COLO668 (cell line): ENCODE results near the gene ARL13B.
"Not testable (repeated sequence)": the region's sequence is repeated elsewhere in the genome, so short reads cannot be mapped to it uniquely, and the experiment has no call there.

ENCODE experiments used
- DNase-seq: peaks from one replicate; lab custom pipeline; 2025; ENCODE audit not compliant: unreplicated experiment; lab: John Stamatoyannopoulos, UW

ARL13B gene

DNA sequence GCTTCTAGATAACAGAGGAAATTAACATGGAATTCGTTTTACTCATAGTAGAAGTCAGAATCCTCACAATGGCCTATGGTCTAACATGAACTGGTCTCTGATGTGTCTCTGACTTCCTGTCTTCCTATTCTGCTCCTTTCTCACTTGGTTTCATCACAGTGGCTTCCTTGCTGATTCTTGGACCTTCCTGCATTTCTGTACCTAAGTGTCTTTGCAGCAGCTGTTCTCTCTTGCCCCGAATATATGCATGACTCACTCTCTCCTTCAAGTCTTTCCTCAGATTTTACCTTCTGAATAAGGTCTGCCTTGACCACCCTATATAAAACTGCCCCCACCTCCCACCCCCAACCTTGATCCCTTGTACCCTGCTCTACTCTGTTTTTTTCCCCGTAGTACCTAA is 14.1 kb downstream of the ARL13B start:
- DNase-seq = no peak

DNA sequence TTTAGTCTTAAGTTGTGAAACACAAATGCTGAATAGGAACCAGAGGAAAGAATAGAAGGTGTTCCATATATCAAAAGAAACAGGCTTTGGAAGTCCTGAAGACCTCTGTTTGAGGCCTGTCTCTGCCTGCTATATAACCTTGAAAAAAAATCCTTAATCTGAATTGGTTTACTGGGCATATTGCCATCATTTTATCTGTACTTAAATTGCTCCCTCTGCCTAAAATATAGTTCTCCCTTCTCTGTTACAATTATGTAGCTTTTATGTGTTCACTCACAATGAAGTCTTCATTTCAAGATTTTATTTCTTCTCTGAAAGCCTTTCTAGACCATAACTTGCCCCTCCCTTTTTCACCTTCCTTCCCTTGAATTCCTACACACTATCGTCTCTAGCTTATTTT is 21.2 kb downstream of the ARL13B start:
- DNase-seq = no peak

DNA sequence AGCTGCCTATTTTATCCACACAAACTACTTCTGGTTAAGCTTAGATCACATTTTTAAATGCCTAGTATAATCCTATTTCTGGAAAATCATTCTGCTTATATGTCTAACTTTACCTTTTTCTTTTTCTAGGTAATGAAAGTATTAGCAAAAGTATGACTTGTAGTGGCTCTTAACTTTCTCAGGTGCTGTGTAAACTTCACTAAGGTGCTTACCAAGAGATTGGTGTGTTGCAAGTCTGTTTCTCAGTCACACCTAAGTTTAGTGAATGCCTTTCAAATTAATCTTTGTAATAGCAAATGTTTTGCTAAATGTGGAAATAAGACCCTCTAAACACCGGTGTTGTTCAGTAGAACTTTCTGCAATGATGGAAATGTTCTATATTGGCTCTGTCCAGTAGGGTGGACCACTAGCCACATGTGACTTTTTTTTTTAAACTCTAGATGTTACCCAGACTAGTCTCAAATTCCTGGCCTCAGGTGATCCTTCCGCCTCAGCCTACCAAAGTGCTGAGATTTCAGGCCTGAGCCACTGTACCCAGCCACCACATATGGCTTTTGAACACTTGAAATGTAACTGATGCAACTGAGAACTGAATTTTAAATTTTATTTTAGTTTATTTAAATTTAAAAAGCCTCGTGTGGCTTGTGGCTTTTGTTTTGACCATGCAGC is 22.0 kb downstream of the ARL13B start:
- no peak for DNase-seq

DNA sequence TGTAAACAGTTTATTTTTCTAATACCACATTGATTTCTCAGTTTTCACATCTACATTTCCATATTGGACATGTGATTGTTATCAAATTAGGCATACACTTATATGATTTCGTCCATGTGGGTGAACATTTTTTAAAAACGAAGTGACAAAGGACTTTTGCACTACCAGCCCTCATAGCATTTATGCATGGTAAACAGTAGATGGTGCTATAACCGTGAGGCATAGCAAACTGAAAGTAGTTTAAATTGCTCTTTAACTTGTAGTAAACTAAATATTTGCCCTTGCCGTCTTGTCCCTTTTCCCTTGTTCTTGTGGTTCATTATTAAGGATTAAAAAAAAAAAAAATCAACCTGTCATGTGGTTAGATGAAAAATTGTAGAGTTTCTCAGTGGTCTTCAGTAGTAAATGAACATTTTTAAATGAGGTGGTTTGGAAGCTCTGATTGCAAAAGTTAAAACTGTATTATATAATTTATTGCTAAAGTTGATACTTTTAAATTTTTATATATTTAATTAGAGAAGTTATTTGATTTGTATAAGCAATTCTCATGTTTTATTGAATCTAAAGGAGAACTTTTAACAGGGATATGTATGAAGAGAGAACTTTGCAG is 24.5 kb downstream of the ARL13B start:
- DNase-seq = no peak

DNA sequence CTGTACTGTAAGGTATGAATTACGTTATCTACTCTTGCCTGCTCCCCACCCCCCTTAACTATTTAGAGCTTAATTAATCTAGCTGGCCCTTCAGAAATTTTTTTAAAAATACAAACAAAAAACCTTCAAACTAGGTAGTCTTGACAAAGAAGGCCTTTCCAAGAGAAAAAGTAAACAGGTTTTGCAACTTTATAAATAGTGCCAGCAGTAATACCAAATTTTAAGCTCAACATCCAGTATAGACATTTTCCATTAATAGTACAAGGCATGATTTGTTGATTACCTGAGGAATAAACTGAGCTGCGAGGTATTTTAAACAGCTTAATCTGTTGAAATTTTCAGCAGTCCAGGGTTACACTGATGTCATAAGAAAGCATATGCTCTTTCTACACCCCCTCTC is 28.3 kb downstream of the ARL13B start:
- DNase-seq = no peak

DNA sequence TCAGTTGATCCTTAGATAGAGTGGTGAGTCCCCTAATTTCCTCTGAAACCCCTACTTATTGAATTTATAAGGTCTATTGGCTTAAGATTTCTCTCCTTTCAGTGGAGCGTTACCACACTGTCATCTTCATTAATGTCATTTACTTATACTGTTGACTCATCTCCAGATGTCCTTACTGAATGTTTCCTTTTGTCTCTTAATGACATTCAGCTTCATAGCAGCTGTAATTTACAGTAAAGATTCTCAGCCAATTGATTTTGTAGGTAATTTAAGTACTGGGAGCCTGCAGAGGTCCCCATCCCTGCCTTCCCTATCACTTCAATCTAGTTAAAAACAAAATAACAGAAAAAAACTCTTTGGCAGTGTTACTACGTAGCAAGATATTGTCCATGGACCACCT is 29.7 kb downstream of the ARL13B start:
- no peak for DNase-seq

DNA sequence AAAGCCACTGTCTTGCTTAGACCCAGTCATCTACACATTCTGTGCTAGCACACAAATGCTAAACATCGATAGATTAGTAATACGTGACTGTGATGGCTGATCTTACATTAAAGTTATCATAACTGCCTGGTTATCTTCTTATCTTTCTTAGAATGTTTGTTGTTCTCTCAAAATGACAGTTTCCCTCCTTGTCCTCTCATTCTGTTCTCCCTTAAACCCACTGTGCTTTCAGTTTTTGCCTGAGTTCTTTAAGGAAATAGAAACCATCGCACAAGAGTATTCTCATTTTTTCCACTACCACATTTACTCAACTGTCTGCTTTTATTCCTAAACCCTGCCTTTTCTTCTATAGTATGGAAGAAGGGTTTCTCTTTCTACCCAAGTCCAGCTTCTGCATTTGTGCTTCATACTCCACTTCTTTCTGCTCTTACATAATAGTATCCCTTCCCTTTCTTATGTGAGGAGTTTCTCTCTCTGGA is 31.3 kb downstream of the ARL13B start:
- no peak for DNase-seq

DNA sequence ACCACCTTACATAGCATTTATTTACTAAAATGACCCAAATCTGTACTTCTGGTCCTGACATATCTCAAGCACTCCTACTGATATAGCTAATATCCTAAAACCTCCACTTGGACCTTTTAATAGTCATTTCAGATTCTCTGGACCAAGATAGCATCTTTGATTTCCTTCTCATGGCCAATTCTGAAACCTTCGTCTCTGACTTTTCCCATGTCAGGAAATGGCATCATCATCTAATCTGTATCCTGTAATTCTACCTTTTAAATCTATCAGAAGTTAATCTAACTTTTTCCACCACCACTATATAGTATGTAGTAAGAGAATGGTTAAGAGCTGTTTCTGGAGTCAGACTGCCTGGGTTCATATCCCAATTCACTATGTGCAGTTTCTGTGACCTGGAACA is 32.2 kb downstream of the ARL13B start:
- DNase-seq = no peak

DNA sequence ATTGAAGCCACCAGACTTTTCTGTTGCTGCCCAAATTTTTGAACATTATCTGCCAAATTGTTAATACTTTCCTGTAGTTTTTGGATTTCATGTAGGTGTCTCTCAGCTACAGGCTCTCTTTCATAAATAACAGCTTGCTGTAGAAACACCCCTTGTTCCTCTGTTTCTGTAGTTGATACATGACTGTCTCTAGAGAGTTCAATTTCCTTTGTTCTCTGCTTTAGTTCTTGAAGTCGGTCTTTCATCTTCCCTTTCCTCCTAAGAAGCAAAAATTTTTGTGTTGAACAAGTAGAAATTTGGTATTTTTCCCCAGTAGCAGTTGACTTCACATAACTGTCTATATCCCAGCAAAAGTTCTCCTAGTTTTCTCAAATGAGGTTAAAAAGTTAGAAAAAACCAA is 35.1 kb downstream of the ARL13B start:
- no peak for DNase-seq

DNA sequence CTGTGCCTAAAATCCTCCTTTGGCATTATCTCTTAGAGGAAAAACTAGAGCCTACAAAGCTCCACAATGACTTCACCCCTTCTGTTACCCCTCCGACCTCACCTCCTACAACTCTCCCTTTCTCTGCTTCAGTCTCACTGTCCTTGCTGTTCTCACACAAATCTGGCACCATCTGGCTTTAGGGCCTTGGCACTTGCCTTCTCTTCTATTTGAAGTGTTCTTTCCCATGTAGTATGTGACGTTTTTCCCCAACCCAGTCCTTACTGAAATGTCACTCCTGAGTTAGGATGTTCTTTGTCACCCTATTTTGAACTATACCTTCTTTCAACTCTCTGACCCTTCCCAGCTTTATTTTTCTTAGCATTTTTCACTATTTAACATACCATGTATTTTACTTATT is 39.7 kb downstream of the ARL13B start:
- no peak for DNase-seq

DNA sequence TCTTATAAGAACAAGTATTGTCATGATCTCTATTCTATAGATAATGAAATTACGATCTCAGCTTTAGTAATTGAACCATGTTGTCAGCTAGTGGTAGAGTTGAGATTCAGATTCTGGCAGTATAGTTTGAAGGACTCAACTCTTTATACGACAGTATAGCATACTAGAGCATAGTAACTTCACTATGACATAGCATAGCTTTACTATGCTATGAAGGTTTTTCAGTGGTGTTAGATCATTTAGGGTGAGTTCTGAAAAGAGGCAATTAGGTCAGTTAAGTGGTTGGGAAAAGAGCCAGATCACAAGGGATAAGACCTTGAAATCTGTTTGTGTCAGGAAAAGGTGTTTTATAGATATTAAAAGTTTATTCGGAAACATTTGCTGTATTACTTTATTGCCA is 40.3 kb downstream of the ARL13B start:
- DNase-seq = no peak

DNA sequence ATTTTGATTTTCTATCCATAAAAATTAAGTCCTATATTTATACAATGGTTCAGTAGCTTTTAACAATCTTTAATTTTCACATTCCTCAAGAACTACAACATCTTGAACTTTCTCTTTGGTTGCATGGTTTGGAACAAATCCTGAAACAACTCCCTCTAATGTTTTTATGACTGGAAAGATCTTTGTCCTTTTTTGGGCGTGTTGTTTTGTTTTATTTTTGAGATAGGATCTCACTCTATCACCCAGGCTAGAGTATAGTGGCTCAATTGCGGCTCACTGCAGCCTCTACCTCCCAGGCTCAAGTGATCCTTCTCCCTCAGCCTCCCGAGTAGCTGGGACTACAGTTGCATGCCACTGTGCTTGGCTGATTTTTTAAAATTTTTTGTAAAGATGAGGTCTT is 44.4 kb downstream of the ARL13B start:
- no peak for DNase-seq

DNA sequence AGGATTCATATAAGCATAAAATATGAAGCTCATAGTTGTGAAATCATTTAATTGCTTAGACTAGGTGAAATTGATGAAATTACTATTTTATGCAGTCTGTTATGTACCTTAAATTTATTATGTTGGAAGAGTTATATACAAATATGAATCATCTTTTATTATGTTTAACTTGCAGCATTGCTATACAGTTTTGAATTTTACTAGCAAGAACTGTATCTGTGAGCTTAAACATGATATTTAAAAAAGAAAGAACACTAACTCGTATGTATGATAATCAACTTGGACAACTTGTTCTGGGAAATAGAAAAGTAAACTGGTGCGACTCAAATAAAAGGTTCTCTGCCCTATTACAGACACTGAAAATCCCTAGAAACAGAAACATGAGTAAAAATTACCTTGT is 46.7 kb downstream of the ARL13B start:
- DNase-seq = no peak

DNA sequence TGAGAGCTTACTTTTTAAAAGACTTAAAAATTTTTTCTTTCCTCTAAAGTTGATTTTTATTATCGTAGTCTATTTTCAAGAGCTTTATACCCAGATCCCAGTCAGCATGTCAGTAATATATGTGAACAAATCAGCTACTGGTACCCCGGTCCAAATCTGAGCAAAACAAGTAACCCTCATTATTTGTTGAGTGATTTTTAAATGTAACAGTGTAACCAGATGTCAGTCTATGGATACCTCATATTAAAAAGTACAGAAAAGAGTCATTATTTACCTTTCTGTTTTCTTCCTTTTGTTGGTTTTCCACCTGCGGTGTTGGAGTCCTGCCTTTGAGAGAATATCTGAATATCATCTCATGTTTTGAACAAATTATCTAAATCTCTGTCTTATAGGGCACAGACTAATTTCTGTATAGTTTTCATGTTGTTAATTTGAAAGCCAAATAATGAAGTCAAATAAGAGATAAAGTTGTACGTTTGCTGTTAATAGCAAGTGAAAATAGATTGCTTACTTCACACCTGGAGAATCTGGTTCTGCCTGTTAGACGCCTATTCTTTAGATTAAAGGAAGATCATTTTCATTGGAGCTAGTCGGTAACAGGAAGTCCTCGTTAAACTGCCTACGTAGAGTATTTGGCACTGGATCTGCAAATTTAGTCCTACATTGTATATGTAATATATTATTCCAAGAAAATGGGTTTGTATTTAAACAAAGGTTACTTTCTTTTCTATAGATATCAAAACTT is 48.3 kb downstream of the ARL13B start, which contains the start of gene STX19:
TSS of gene STX19 (minus strand) at position 505 of the 745 bp plus-strand sequence. CDS start 13,328 bp downstream, outside the sequence.
- peak; percentile 6 for DNase-seq

DNA sequence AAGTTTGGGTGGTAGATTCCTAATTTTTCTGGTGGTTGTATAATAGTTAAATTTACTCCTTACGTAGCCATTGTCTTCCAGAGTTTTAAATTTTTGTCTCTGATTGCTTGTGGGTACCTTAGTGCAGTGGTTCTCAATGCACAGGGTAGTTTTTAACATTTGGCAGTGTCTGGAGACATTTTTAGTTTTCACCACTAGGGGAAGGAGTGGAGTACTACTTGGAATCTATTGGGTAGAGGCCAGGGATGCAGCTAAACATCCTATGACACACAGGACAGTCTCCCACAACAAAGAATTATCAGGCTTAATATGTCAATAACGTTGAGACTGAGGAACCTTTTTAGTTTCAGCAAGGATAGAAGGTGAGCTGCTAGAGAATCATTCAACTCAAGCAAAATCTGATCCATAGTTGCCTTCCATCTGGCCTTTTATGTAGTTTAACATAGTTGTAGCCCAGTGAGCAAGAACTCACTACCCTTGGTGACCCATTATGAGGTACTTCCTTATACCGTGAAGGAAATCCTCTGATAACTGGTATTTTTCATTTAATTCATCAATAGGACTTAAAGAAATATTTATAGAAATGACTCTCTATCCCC is 57.1 kb downstream of the ARL13B start:
- DNase-seq = no peak

DNA sequence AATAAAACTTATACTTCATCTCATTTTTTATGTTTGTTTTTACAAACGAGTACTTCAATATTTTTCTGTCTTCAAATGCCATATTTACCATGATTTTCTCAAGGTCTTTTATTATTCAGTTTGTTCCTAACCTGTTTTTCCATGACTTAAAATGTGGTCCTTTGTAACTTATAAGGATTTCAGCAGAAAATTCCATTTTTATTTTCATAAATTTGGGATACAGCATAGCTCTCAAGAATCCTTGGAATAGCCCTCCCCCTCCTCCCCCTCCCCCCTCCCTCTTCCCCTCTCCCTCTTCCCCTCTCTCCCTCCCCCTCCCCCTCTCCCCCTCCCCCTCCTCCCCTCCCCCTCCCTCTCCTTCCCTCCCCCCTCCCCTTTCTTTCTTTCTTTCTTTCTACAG is 63.3 kb downstream of the ARL13B start:
- DNase-seq = no peak

DNA sequence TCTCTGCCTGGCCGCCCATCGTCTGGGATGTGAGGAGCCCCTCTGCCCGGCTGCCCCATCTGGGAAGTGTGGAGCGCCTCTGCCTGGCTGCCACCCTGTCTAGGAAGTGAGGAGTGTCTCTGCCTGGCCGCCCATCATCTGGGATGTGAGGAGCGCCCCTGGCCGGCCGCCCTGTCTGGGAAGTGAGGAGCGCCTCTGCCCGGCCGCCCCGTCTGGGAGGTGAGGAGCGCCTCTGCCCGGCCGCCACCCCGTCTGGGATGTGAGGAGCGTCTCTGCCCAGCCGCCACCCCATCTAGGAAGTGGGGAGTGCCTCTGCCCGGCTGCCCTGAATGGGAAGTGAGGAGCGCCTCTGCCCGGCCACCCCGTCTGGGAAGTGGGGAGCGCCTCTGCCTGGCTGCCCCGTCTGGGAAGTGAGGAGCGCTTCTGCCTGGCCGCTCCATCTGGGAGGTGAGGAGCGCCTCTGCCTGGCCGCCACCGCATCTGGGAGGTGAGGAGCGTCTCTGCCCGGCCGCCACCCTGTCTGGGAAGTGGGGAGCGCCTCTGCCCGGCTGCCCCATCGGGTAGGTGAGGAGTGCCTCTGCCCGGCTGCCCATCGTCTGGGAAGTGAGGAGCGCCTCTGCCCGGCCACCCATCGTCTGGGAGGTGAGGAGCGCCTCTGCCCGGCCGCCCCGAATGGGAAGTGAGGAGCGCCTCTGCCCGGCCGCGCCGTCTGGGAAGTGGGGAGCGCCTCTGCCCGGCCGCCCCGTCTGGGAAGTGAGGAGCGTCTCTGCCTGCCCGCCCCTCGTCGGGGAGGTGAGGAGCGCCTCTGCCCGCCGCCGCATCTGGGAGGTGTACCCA is 64.4 kb downstream of the ARL13B start:
- not testable (repeated sequence) for DNase-seq

DNA sequence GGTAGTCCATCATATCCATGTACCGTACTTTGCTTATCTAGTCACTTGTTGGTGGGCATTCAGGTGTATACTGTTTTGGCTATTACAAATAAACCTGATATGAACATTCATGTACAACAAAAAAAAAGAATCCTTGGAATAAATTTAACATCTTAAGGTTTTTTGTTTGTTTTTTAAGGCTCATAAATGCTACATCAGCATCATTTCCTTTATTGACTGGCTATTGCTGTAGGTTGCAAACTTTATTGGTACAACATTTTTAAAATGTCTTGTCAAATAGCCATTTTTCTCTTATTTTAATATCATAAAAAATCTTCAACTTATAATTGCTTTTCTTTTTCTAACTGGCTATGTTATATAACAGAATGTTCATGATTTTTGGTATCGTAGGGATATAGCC is 66.6 kb downstream of the ARL13B start:
- DNase-seq = no peak

DNA sequence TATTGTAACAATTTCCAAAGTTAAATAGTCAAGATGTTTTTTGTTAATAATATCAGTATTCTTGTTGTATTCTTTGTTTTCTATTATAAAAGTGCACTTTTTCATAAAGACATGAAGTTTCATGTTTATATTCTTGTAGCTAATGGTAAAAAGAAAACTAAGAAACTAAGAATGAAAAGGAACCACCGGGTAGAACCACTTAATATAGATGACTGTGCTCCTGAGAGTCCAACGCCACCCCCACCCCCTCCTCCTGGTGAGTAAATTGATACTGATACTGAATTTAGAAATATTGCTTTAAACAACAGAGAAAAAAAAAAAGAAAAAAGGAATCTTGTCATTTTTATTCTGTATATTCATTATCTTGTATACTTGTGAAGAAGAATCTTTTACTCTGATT is 69.3 kb downstream of the ARL13B start:
- DNase-seq = no peak

DNA sequence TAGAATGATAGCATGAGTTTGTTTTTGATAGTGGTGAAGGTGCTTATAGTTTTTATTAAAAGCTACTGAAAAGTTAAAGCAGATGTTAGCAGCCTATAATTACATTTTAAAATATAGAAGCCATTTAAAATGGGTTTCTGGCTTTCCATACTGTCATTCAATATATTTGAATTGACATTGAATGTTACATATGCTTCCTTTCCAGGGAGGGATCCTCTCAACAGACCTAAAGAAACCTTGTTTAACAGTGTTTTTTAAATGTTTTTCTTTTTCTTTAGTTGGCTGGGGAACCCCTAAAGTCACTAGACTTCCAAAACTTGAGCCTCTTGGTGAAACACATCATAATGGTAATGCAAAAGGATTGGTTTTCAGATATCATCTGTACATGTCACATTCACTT is 70.6 kb downstream of the ARL13B start:
- DNase-seq = no peak

DNA sequence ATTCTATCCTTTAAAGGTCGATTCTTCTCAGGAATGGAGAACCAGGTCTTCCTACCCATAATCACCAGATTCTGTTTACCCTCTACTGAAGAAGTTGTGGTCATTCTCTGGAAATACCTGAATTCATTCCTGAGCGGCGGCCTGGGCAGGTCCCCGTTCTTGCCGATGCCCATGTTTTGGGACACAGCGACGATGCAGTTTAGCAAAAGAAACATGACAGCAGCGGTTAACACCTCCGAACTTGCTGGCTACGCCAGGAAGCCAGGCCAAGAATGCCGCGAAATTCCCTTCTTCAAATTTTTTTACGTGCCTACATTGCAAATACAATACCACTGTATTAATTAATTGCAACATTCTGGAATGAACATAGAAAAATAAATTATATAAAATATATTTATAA is 81.3 kb downstream of the ARL13B start:
- no peak for DNase-seq
